Ishikawa (cell line): ENCODE data around the gene TATDN2.

Source experiments
- CEBPB ChIP-seq: IDR thresholded peaks from 2 replicates; pipeline ENCODE4 v1.6.1; 2012
- CREB1 ChIP-seq: IDR thresholded peaks from 2 replicates; pipeline ENCODE4 v1.6.1; 2012; ENCODE audit warnings: low read depth
- EGR1 ChIP-seq: IDR thresholded peaks from 2 replicates; pipeline ENCODE4 v1.6.1; 2012
- EP300 ChIP-seq: IDR thresholded peaks from 2 replicates; pipeline ENCODE4 v1.6.1; 2012; ENCODE audit warnings: borderline replicate concordance
- REST ChIP-seq: IDR thresholded peaks from 2 replicates; pipeline ENCODE4 v1.6.1; 2012; ENCODE audit warnings: low read depth, mild to moderate bottlenecking
- TAF1 ChIP-seq: IDR thresholded peaks from 2 replicates; pipeline ENCODE4 v1.6.1; 2012; ENCODE audit warnings: low read depth, mild to moderate bottlenecking
- TCF12 ChIP-seq: IDR thresholded peaks from 2 replicates; pipeline ENCODE4 v1.6.1; 2012; ENCODE audit warnings: low read depth
- TEAD4 ChIP-seq: IDR thresholded peaks from 2 replicates; pipeline ENCODE4 v1.6.1; 2012
- YY1 ChIP-seq: IDR thresholded peaks from 2 replicates; pipeline ENCODE4 v1.6.1; 2012; ENCODE audit warnings: low read depth
- ZBTB7A ChIP-seq: IDR thresholded peaks from 2 replicates; pipeline ENCODE4 v1.6.1; 2012; ENCODE audit warnings: low read depth
- TF ChIP-seq, protein P1 (sequence below): IDR thresholded peaks from 2 replicates; pipeline ENCODE4 v1.6.1; 2012
- TF ChIP-seq, protein P2 (sequence below): IDR thresholded peaks from 2 replicates; pipeline ENCODE4 v1.6.1; 2012

- TF ChIP-seq TEAD4 (no peak), REST (no peak), ZBTB7A (no peak), EP300 (no peak), CREB1 (no peak), EGR1 (no peak), YY1 (no peak), CEBPB (no peak), TCF12 (no peak), TAF1 (no peak)
- TF ChIP-seq, protein P1, sequence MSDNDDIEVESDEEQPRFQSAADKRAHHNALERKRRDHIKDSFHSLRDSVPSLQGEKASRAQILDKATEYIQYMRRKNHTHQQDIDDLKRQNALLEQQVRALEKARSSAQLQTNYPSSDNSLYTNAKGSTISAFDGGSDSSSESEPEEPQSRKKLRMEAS = no peak
- TF ChIP-seq, protein P2, sequence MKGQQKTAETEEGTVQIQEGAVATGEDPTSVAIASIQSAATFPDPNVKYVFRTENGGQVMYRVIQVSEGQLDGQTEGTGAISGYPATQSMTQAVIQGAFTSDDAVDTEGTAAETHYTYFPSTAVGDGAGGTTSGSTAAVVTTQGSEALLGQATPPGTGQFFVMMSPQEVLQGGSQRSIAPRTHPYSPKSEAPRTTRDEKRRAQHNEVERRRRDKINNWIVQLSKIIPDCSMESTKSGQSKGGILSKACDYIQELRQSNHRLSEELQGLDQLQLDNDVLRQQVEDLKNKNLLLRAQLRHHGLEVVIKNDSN = no peak
Observed at GRCh38 chr3:10226293-10226692, 22.0 kb upstream of the TATDN2 start.
